ENCODE data around the gene CLIP3.
"Not testable (repeated sequence)": the region's sequence is repeated elsewhere in the genome, so short reads cannot be mapped to it uniquely, and the experiment has no call there.

Gene CLIP3

GRCh38 chr19:35988824-35989223, 43.8 kb downstream of the CLIP3 start:
- H2AFZ ChIP-seq (ENCODE audit: low read length, unreplicated experiment): no peak overlapping the region
- peaks cover 21% of the 10 kb centered on the region for H3K27me3 ChIP-seq (ENCODE audit: insufficient read depth, low read length)

GRCh38 chr19:35987571-35987896, 45.1 kb downstream of the CLIP3 start:
- H3K79me2 ChIP-seq (ENCODE audit: control insufficient read depth, insufficient read depth, low read length, unreplicated experiment): no peaks in the 10 kb centered on the region
- peaks cover 26% of the 10 kb centered on the region for H3K27me3 ChIP-seq (ENCODE audit: insufficient read depth, low read length)
- no peaks in the 10 kb centered on the region for H3K4me1 ChIP-seq (ENCODE audit: control insufficient read depth, insufficient read depth, low read length, unreplicated experiment)
- H3K4me3 ChIP-seq (ENCODE audit: low read depth, low read length): no peak overlapping the region
- no peak overlapping the region for H3K27ac ChIP-seq (ENCODE audit: low read depth, low read length)
- no peaks in the 10 kb centered on the region for H3K36me3 ChIP-seq (ENCODE audit: insufficient read depth, low read length)
- no peak overlapping the region for H2AFZ ChIP-seq (ENCODE audit: low read length, unreplicated experiment)

More at GRCh38 chr19:35988824-35989223, 43.8 kb downstream of the CLIP3 start:
- H3K36me3 ChIP-seq (ENCODE audit: insufficient read depth, low read length): no peaks in the 10 kb centered on the region
- no peak overlapping the region for H3K27ac ChIP-seq (ENCODE audit: low read depth, low read length)
- H3K4me1 ChIP-seq (ENCODE audit: control insufficient read depth, insufficient read depth, low read length, unreplicated experiment): no peaks in the 10 kb centered on the region
- H3K79me2 ChIP-seq (ENCODE audit: control insufficient read depth, insufficient read depth, low read length, unreplicated experiment): no peaks in the 10 kb centered on the region
- H3K4me3 ChIP-seq (ENCODE audit: low read depth, low read length): no peak overlapping the region

GRCh38 chr19:35986664-35987570, 45.8 kb downstream of the CLIP3 start:
- no peaks in the 10 kb centered on the region for H3K79me2 ChIP-seq (ENCODE audit: control insufficient read depth, insufficient read depth, low read length, unreplicated experiment)
- no peak overlapping the region for H2AFZ ChIP-seq (ENCODE audit: low read length, unreplicated experiment)
- no peak overlapping the region for H3K27ac ChIP-seq (ENCODE audit: low read depth, low read length)
- no peaks in the 10 kb centered on the region for H3K4me1 ChIP-seq (ENCODE audit: control insufficient read depth, insufficient read depth, low read length, unreplicated experiment)
- H3K4me3 ChIP-seq (ENCODE audit: low read depth, low read length): peak overlapping the region; percentile 57
- no peaks in the 10 kb centered on the region for H3K36me3 ChIP-seq (ENCODE audit: insufficient read depth, low read length)
- H3K27me3 ChIP-seq (ENCODE audit: insufficient read depth, low read length): peaks cover 26% of the 10 kb centered on the region

- Histone ChIP-seq H3K79me2 (ENCODE audit: control insufficient read depth, insufficient read depth, low read length, unreplicated experiment) (no peaks in the 10 kb centered on the region), H2AFZ (ENCODE audit: low read length, unreplicated experiment) (no peak overlapping the region), H3K27ac (ENCODE audit: low read depth, low read length) (no peak overlapping the region), H3K4me3 (ENCODE audit: low read depth, low read length) (no peak overlapping the region), H3K27me3 (ENCODE audit: insufficient read depth, low read length) (peaks cover 26% of the 10 kb centered on the region), H3K4me1 (ENCODE audit: control insufficient read depth, insufficient read depth, low read length, unreplicated experiment) (no peaks in the 10 kb centered on the region), H3K36me3 (ENCODE audit: insufficient read depth, low read length) (no peaks in the 10 kb centered on the region)
Measured at GRCh38 chr19:35986111-35986510, 46.6 kb downstream of the CLIP3 start.

GRCh38 chr19:35983177-35983576, 49.5 kb downstream of the CLIP3 start:
- Histone ChIP-seq H3K36me3 (ENCODE audit: insufficient read depth, low read length) (no peaks in the 10 kb centered on the region), H2AFZ (ENCODE audit: low read length, unreplicated experiment) (no peak overlapping the region), H3K79me2 (ENCODE audit: control insufficient read depth, insufficient read depth, low read length, unreplicated experiment) (no peaks in the 10 kb centered on the region), H3K4me3 (ENCODE audit: low read depth, low read length) (no peak overlapping the region), H3K27me3 (ENCODE audit: insufficient read depth, low read length) (peaks cover 16% of the 10 kb centered on the region), H3K4me1 (ENCODE audit: control insufficient read depth, insufficient read depth, low read length, unreplicated experiment) (no peaks in the 10 kb centered on the region), H3K27ac (ENCODE audit: low read depth, low read length) (no peak overlapping the region)

- H3K27ac ChIP-seq (ENCODE audit: low read depth, low read length); H3K4me3 ChIP-seq (ENCODE audit: low read depth, low read length); H3K4me1 ChIP-seq (ENCODE audit: control insufficient read depth, insufficient read depth, low read length, unreplicated experiment); H3K27me3 ChIP-seq (ENCODE audit: insufficient read depth, low read length); H3K36me3 ChIP-seq (ENCODE audit: insufficient read depth, low read length); H2AFZ ChIP-seq (ENCODE audit: low read length, unreplicated experiment); H3K79me2 ChIP-seq (ENCODE audit: control insufficient read depth, insufficient read depth, low read length, unreplicated experiment): not testable (repeated sequence)
Measured at GRCh38 chr19:35980997-35981396, 51.7 kb downstream of the CLIP3 start.

GRCh38 chr19:35978832-35979365, 53.8 kb downstream of the CLIP3 start:
- no peak overlapping the region for H3K4me3 ChIP-seq (ENCODE audit: low read depth, low read length)
- H3K4me1 ChIP-seq (ENCODE audit: control insufficient read depth, insufficient read depth, low read length, unreplicated experiment): no peaks in the 10 kb centered on the region
- H3K27me3 ChIP-seq (ENCODE audit: insufficient read depth, low read length): peaks cover 4% of the 10 kb centered on the region; the same call in 1 of the 2 replicates
- no peaks in the 10 kb centered on the region for H3K36me3 ChIP-seq (ENCODE audit: insufficient read depth, low read length)
- H3K79me2 ChIP-seq (ENCODE audit: control insufficient read depth, insufficient read depth, low read length, unreplicated experiment): no peaks in the 10 kb centered on the region
- H3K27ac ChIP-seq (ENCODE audit: low read depth, low read length): no peak overlapping the region
- no peak overlapping the region for H2AFZ ChIP-seq (ENCODE audit: low read length, unreplicated experiment)

GRCh38 chr19:35978271-35978670, 54.4 kb downstream of the CLIP3 start:
- Histone ChIP-seq H3K4me3 (ENCODE audit: low read depth, low read length) (no peak overlapping the region), H3K4me1 (ENCODE audit: control insufficient read depth, insufficient read depth, low read length, unreplicated experiment) (no peaks in the 10 kb centered on the region), H3K36me3 (ENCODE audit: insufficient read depth, low read length) (no peaks in the 10 kb centered on the region), H2AFZ (ENCODE audit: low read length, unreplicated experiment) (no peak overlapping the region), H3K27ac (ENCODE audit: low read depth, low read length) (no peak overlapping the region), H3K27me3 (ENCODE audit: insufficient read depth, low read length) (no peaks in the 10 kb centered on the region; the same call in 1 of the 2 replicates), H3K79me2 (ENCODE audit: control insufficient read depth, insufficient read depth, low read length, unreplicated experiment) (no peaks in the 10 kb centered on the region)

- Histone ChIP-seq H3K36me3 (ENCODE audit: insufficient read depth, low read length) (no peaks in the 10 kb centered on the region), H2AFZ (ENCODE audit: low read length, unreplicated experiment) (no peak overlapping the region), H3K4me3 (ENCODE audit: low read depth, low read length) (no peak overlapping the region), H3K27ac (ENCODE audit: low read depth, low read length) (no peak overlapping the region), H3K79me2 (ENCODE audit: control insufficient read depth, insufficient read depth, low read length, unreplicated experiment) (no peaks in the 10 kb centered on the region), H3K27me3 (ENCODE audit: insufficient read depth, low read length) (no peaks in the 10 kb centered on the region; the same call in 1 of the 2 replicates), H3K4me1 (ENCODE audit: control insufficient read depth, insufficient read depth, low read length, unreplicated experiment) (no peaks in the 10 kb centered on the region)
Measured at GRCh38 chr19:35977446-35978222, 55.0 kb downstream of the CLIP3 start.

GRCh38 chr19:35975608-35976214, 57.0 kb downstream of the CLIP3 start:
- Histone ChIP-seq H3K4me1 (ENCODE audit: control insufficient read depth, insufficient read depth, low read length, unreplicated experiment) (no peaks in the 10 kb centered on the region), H3K27ac (ENCODE audit: low read depth, low read length) (no peak overlapping the region), H2AFZ (ENCODE audit: low read length, unreplicated experiment) (no peak overlapping the region), H3K27me3 (ENCODE audit: insufficient read depth, low read length) (no peaks in the 10 kb centered on the region; the same call in 1 of the 2 replicates), H3K4me3 (ENCODE audit: low read depth, low read length) (no peak overlapping the region), H3K36me3 (ENCODE audit: insufficient read depth, low read length) (no peaks in the 10 kb centered on the region), H3K79me2 (ENCODE audit: control insufficient read depth, insufficient read depth, low read length, unreplicated experiment) (no peaks in the 10 kb centered on the region)

All from ACC112 (cell line).